OCI-LY7 (cell line): ENCODE measurements around the gene TNFAIP8L1. TPM values are rescaled to one million over a fixed set of nuclear protein-coding genes. Genes with fewer than 3 reads are reported as not detected.

ENCODE experiments used
- BruUV-seq: library from RNA; stranded (reverse); fragments of 400-500 nt; replicated peaks from 2 replicates; lab custom pipeline; 2021; lab: Mats Ljungman, UMichigan
- CTCF ChIA-PET: fragments of 300-600 bp; sonication (Branson Sonifier 250); formaldehyde crosslinking; loops from one replicate; lab custom pipeline; 2022; ENCODE audit warnings: antibody characterized with exemption; ENCODE audit not compliant: unreplicated experiment; lab: Charles Lee
- POLR2A ChIA-PET: fragments of 300-600 bp; sonication (Branson Sonifier 250); formaldehyde crosslinking; loops from one replicate; lab custom pipeline; 2022; ENCODE audit warnings: antibody characterized with exemption; lab: Charles Lee
- DNase-seq: peaks from one replicate; pipeline ENCODE4 v3.0.0-alpha.2; 2015; ENCODE audit warnings: low spot score
- H2AFZ ChIP-seq: fragments of 200-600 bp; sonication (generic), shearing (Covaris generic); 2 replicates; pipeline ENCODE4 v1.6.1; 2014; ENCODE audit warnings: mild to moderate bottlenecking, antibody characterized with exemption, low read length, moderate library complexity
- H3K27ac ChIP-seq: fragments of 200-600 bp; sonication (generic); 2 replicates; pipeline ENCODE4 v1.5.1; 2014; ENCODE audit warnings: mixed run types, low read depth, mild to moderate bottlenecking, moderate library complexity, low read length, inconsistent platforms; ENCODE audit not compliant: poor library complexity, severe bottlenecking
- H3K36me3 ChIP-seq: fragments of 200-600 bp; sonication (generic); 2 replicates; pipeline ENCODE4 v1.6.1; 2014; ENCODE audit warnings: mild to moderate bottlenecking, antibody characterized with exemption, low read length, moderate library complexity, mixed read lengths; ENCODE audit not compliant: insufficient read depth
- H3K4me1 ChIP-seq: fragments of 200-600 bp; sonication (generic); 2 replicates; pipeline ENCODE4 v1.5.1; 2014; ENCODE audit warnings: mild to moderate bottlenecking, low read length; ENCODE audit not compliant: insufficient read depth, poor library complexity, severe bottlenecking
- H3K4me2 ChIP-seq: fragments of 200-600 bp; sonication (generic); 2 replicates; pipeline ENCODE4 v1.6.1; 2014; ENCODE audit warnings: mild to moderate bottlenecking, low read length
- H3K4me3 ChIP-seq: fragments of 200-600 bp; sonication (generic); 2 replicates; pipeline ENCODE4 v1.5.1; 2014; ENCODE audit warnings: mild to moderate bottlenecking, low read depth, low read length; ENCODE audit not compliant: poor library complexity, severe bottlenecking
- H3K79me2 ChIP-seq: fragments of 200-600 bp; sonication (generic); 2 replicates; pipeline ENCODE4 v1.6.1; 2016; ENCODE audit warnings: low read depth, mild to moderate bottlenecking, low read length, moderate library complexity, mixed read lengths; ENCODE audit not compliant: insufficient read depth
- H3K9me2 ChIP-seq: fragments of 200-600 bp; sonication (generic); 2 replicates; pipeline ENCODE4 v1.6.1; 2016; ENCODE audit warnings: mild to moderate bottlenecking, low read length, mixed read lengths; ENCODE audit not compliant: insufficient read depth
- H3K9me3 ChIP-seq: fragments of 200-600 bp; sonication (generic); 2 replicates; pipeline ENCODE4 v1.6.1; 2014; ENCODE audit warnings: mild to moderate bottlenecking, mixed run types, low read length, mixed read lengths
- H4K20me1 ChIP-seq: fragments of 200-600 bp; sonication (generic); 2 replicates; pipeline ENCODE4 v1.6.1; 2014; ENCODE audit warnings: mild to moderate bottlenecking, antibody characterized with exemption, low read length, moderate library complexity, mixed read lengths; ENCODE audit not compliant: insufficient read depth
- EZH2phosphoT487 ChIP-seq: fragments of 200-600 bp; sonication (generic); IDR thresholded peaks from 2 replicates; pipeline ENCODE4 v1.6.1; 2018; ENCODE audit warnings: low read depth, borderline replicate concordance, mild to moderate bottlenecking, mixed run types, antibody characterized with exemption, low read length, moderate library complexity, mixed read lengths
- intact Hi-C: fragments of 100-400 bp; cut with micrococcal nuclease; formaldehyde crosslinking; loops from one replicate; pipeline ENCODE4 v1.10.0; 2022; ENCODE audit not compliant: unreplicated experiment
- total RNA-seq, 2 experiments: library from RNA; depleted of rRNA in 1 of 2; stranded (reverse); fragments of >200 nt in 1 of 2; shearing (Covaris generic) in 1 of 2; gene quantifications; 2 replicates each; pipeline ENCODE4 v1.2.3, GENCODE V29; 2014 to 2022
- TF ChIP-seq, protein P1 (sequence below): fragments of 200-600 bp; sonication (generic); conservative IDR thresholded peaks from 2 replicates; pipeline ENCODE4 v1.5.1; 2014; ENCODE audit warnings: mild to moderate bottlenecking, antibody characterized with exemption, low read length, moderate library complexity, mixed read lengths

Gene TNFAIP8L1
- total RNA-seq, 2 experiments from 2014 or later = 9.0 to 22.7 TPM

- DNase-seq = no peak
- no peaks in the 10 kb centered on the region for H3K9me3 ChIP-seq
- H3K4me2 ChIP-seq = no peak overlapping the region
- BruUV-seq = no TSS peak
- no peaks in the 10 kb centered on the region for H3K4me1 ChIP-seq
- no peak overlapping the region for H2AFZ ChIP-seq
- no peaks in the 10 kb centered on the region for H3K9me2 ChIP-seq
- H3K4me3 ChIP-seq = no peak overlapping the region
- intact Hi-C loops = no loop called here
- H3K27ac ChIP-seq = no peak overlapping the region
- no peak for TF ChIP-seq EZH2phosphoT487
- TF ChIP-seq, protein P1, sequence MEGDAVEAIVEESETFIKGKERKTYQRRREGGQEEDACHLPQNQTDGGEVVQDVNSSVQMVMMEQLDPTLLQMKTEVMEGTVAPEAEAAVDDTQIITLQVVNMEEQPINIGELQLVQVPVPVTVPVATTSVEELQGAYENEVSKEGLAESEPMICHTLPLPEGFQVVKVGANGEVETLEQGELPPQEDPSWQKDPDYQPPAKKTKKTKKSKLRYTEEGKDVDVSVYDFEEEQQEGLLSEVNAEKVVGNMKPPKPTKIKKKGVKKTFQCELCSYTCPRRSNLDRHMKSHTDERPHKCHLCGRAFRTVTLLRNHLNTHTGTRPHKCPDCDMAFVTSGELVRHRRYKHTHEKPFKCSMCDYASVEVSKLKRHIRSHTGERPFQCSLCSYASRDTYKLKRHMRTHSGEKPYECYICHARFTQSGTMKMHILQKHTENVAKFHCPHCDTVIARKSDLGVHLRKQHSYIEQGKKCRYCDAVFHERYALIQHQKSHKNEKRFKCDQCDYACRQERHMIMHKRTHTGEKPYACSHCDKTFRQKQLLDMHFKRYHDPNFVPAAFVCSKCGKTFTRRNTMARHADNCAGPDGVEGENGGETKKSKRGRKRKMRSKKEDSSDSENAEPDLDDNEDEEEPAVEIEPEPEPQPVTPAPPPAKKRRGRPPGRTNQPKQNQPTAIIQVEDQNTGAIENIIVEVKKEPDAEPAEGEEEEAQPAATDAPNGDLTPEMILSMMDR = no peak
- ChIA-PET POLR2A (no interaction called here), CTCF (no interaction called here)
- no peaks in the 10 kb centered on the region for H4K20me1 ChIP-seq
- H3K36me3 ChIP-seq = peaks cover 80% of the 10 kb centered on the region
- H3K79me2 ChIP-seq = no peaks in the 10 kb centered on the region
Measured at GRCh38 chr19:4693471-4694121, 54.3 kb downstream of the TNFAIP8L1 start.

DNA sequence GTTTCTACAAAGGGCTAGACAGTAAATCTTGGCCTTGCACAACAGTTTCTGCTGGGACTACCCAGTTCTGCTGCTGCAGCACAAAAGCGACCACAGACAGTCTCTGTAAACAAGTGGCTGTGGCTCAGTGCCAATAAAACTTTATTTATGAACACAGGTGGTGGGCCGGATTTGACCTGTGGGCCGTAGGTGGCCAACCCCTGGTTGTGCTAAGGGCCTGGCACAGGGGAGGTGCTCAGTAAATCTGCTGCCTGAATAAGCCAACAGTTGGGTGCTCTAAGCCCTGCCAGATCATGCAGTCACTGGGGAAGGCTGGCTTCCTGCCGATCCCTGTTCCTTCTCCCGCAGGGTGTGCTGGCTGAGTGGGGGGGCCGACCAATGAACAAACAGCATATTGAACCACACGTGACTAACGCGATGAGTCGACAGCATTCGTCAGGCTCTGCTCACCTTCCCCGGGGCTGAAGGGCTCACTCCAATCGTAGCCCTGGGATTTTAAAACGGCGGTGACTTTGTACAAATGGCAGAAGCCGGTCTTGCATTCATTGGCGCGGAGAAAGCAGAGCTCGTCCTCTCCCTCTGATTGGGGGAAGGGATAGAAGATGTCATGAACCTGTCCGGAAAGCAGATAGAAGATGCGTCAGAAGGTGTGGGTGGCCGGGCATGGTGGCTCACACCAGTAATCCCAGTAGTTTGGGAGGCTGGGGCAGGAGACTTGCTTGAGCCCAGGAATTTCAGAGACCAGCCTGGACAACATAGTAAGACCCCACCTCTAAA lies 55.1 kb downstream of the TNFAIP8L1 start:
- POLR2A ChIA-PET = no interaction called here
- intact Hi-C loops = no loop called here
- Histone ChIP-seq H3K4me3 (no peak overlapping the region), H3K4me1 (no peaks in the 10 kb centered on the region), H3K27ac (no peak overlapping the region), H3K36me3 (peaks cover 83% of the 10 kb centered on the region), H2AFZ (no peak overlapping the region), H4K20me1 (no peaks in the 10 kb centered on the region), H3K79me2 (no peaks in the 10 kb centered on the region), H3K9me3 (no peaks in the 10 kb centered on the region), H3K4me2 (no peak overlapping the region), H3K9me2 (no peaks in the 10 kb centered on the region)
- BruUV-seq = no TSS peak
- CTCF ChIA-PET = no interaction called here
- no peak for TF ChIP-seq EZH2phosphoT487
- DNase-seq = no peak

DNA sequence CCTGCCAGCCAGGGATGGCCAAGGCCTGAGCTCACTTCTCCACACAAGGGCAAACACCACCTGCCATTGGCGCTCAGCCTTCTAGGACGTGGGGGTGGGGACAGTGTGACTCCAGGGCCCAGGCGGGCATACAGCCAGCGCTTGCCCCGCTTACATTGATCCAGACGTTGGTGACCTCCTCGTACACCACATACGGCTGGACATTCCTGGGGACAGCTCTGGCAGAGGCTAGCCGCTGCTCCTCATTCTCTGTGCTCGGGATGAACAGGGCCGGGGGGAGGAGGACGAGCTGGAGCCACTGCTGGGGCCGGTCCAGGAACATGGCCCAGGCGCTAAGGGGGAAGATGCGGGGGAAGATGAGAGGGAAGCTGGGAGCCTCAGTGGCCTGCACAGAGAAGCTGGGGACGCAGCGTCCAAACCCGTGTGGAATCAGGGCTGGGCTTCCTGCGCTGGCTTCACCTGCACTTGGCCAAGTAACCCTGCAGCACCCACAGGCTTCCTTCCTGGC lies 56.0 kb downstream of the TNFAIP8L1 start:
- H3K79me2 ChIP-seq = no peaks in the 10 kb centered on the region
- no peak for TF ChIP-seq EZH2phosphoT487
- TF ChIP-seq, protein P1 = no peak
- no peak for DNase-seq
- H3K9me3 ChIP-seq = no peaks in the 10 kb centered on the region
- H2AFZ ChIP-seq = no peak overlapping the region
- H3K9me2 ChIP-seq = no peaks in the 10 kb centered on the region
- H3K36me3 ChIP-seq = peaks cover 85% of the 10 kb centered on the region
- intact Hi-C loops = no loop called here
- no TSS peak for BruUV-seq
- H3K4me3 ChIP-seq = no peak overlapping the region
- H3K4me2 ChIP-seq = no peak overlapping the region
- no peaks in the 10 kb centered on the region for H3K4me1 ChIP-seq
- POLR2A ChIA-PET = no interaction called here
- H4K20me1 ChIP-seq = no peaks in the 10 kb centered on the region
- H3K27ac ChIP-seq = no peak overlapping the region
- CTCF ChIA-PET = no interaction called here
